ENCODE results near the gene IL10RB. TPM values are rescaled to one million over a fixed set of nuclear protein-coding genes. Genes with fewer than 3 reads are reported as not detected.
"Not testable (repeated sequence)": the region's sequence is repeated elsewhere in the genome, so short reads cannot be mapped to it uniquely, and the experiment has no call there.

IL10RB gene
- total RNA-seq (27.1 and 30.2 TPM in 2 replicates), polyA plus RNA-seq (23.4 and 29.2 TPM in 2 replicates)

DNA sequence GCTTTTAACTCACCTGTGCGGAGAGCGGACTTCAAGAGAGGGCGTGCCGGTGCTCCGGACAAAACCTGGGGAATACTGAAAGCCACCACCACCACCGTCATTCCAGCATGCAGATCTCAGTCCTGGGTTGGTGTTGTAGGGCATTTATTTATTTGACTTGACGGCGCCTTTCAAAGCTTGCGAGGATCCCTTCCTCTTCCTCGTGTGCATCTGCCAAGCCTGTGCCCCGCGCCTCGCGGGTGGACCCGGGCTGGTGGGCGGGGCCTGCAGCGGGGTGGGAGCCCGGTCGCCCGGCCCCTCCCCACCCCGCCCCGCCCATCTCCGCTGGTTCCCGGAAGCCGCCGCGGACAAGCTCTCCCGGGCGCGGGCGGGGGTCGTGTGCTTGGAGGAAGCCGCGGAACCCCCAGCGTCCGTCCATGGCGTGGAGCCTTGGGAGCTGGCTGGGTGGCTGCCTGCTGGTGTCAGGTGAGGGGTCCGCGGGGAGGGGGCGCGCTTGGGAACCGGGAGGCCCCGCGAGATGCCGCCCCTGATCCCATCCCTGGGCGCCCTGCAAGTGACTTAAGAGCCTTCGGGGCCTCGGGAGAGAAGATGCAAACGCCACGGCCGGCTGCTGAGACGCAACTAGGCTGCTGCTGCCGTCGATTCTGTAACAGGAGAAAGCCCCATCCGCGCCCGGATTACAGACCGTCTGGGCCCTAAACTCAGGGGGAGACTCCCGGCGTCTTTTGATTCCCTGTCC is at the start of gene IL10RB:
TSS of gene IL10RB (plus strand) at position 318 of the 739 bp plus-strand sequence. CDS start at position 417, 99 bp downstream.
- peak; percentile 90 for DNase-seq (ENCODE audit: low spot score)
- WGBS (ENCODE audit: low lambda C conversion rate, missing lambda C conversion rate) = 1% methylated on average over 43 of the region's 60 CpGs
- TF ChIP-seq EZH2 (IDR thresholded peaks at IDR 0.05; ENCODE audit: borderline replicate concordance) = no peak
- Histone ChIP-seq H3K4me1 (ENCODE audit: insufficient read depth) (peaks cover 7% of the 10 kb centered on the region), H3K9me3 (ENCODE audit: low read depth) (no peaks in the 10 kb centered on the region), H3K4me2 (peak within 1 kb of the TSS; percentile 89), H3K79me2 (peaks cover 14% of the 10 kb centered on the region), H4K20me1 (ENCODE audit: insufficient read depth, poor library complexity, severe bottlenecking) (no peaks in the 10 kb centered on the region), H2AFZ (peak within 1 kb of the TSS; percentile 97), H3K36me3 (replicated peaks; ENCODE audit: insufficient read depth, low read depth) (no peaks in the 10 kb centered on the region), H3K4me3 (peak within 1 kb of the TSS; percentile 95), H3K27ac (peak within 1 kb of the TSS; percentile 92), H3K9me2 (replicated peaks; ENCODE audit: insufficient read depth) (no peaks in the 10 kb centered on the region), H3K27me3 (no peaks in the 10 kb centered on the region)

DNA sequence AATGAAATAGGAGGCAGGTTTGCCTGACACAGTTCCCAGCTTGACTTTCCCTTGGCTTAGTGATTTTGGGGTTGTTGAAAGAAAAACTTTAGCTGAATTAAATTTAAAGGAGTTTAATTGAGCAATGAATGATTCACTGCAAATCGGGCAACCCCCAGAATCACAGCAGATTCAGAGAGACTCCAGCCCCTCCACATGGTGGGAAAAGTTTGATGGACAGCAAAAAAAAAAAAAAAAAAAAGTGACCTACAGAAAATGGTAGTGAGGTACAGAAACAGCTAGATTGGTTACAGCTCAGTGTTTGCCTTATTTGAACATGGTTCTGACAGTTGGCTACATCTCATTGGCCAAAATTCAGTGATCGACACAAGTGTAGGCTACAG is 49.0 kb upstream of the IL10RB start:
- 90% methylated on average over 2 of the region's 2 CpGs for WGBS (ENCODE audit: low lambda C conversion rate, missing lambda C conversion rate)
- Histone ChIP-seq H4K20me1 (ENCODE audit: insufficient read depth, poor library complexity, severe bottlenecking) (no peaks in the 10 kb centered on the region), H3K27ac (no peak overlapping the region), H2AFZ (no peak overlapping the region), H3K4me3 (no peak overlapping the region), H3K36me3 (replicated peaks; ENCODE audit: insufficient read depth, low read depth) (no peaks in the 10 kb centered on the region), H3K4me1 (ENCODE audit: insufficient read depth) (no peaks in the 10 kb centered on the region), H3K79me2 (no peaks in the 10 kb centered on the region), H3K9me2 (replicated peaks; ENCODE audit: insufficient read depth) (no peaks in the 10 kb centered on the region), H3K27me3 (no peaks in the 10 kb centered on the region), H3K4me2 (no peak overlapping the region), H3K9me3 (ENCODE audit: low read depth) (no peaks in the 10 kb centered on the region)
- DNase-seq (ENCODE audit: low spot score) = no peak
- TF ChIP-seq, protein P1, sequence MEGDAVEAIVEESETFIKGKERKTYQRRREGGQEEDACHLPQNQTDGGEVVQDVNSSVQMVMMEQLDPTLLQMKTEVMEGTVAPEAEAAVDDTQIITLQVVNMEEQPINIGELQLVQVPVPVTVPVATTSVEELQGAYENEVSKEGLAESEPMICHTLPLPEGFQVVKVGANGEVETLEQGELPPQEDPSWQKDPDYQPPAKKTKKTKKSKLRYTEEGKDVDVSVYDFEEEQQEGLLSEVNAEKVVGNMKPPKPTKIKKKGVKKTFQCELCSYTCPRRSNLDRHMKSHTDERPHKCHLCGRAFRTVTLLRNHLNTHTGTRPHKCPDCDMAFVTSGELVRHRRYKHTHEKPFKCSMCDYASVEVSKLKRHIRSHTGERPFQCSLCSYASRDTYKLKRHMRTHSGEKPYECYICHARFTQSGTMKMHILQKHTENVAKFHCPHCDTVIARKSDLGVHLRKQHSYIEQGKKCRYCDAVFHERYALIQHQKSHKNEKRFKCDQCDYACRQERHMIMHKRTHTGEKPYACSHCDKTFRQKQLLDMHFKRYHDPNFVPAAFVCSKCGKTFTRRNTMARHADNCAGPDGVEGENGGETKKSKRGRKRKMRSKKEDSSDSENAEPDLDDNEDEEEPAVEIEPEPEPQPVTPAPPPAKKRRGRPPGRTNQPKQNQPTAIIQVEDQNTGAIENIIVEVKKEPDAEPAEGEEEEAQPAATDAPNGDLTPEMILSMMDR (IDR thresholded peaks at IDR 0.05; ENCODE audit: poor library complexity) = no peak
- no peak for TF ChIP-seq EZH2phosphoT487 (IDR thresholded peaks at IDR 0.05; ENCODE audit: low read depth, severe bottlenecking, unreplicated experiment)
- TF ChIP-seq EZH2 (IDR thresholded peaks at IDR 0.05; ENCODE audit: borderline replicate concordance) = no peak

DNA sequence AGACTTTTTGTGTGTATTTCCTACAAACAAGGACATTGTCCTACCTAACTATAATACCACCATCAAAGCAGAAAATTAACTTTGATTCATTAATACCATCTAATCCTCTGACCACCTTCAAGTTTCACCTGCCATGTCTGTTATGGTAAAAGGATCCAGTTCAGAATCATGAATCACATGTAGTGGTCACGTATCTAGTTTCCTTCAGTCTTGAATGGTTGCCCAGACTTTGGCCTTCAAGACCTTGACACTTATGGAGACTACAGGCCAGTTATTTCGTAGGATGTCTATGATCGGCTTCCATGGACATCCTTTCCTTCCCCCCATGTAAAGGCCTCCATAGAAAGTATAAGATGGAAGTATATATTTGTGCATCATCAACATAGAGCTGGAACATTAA is 46.9 kb upstream of the IL10RB start:
- 91% methylated on average over 3 of the region's 3 CpGs for WGBS (ENCODE audit: low lambda C conversion rate, missing lambda C conversion rate)
- Histone ChIP-seq H3K4me2 (no peak overlapping the region), H3K9me3 (ENCODE audit: low read depth) (no peaks in the 10 kb centered on the region), H3K27me3 (no peaks in the 10 kb centered on the region), H3K27ac (no peak overlapping the region), H3K36me3 (replicated peaks; ENCODE audit: insufficient read depth, low read depth) (no peaks in the 10 kb centered on the region), H3K4me1 (ENCODE audit: insufficient read depth) (no peaks in the 10 kb centered on the region), H4K20me1 (ENCODE audit: insufficient read depth, poor library complexity, severe bottlenecking) (no peaks in the 10 kb centered on the region), H3K4me3 (no peak overlapping the region), H3K9me2 (replicated peaks; ENCODE audit: insufficient read depth) (no peaks in the 10 kb centered on the region), H2AFZ (no peak overlapping the region), H3K79me2 (no peaks in the 10 kb centered on the region)
- no peak for DNase-seq (ENCODE audit: low spot score)
- TF ChIP-seq EZH2 (IDR thresholded peaks at IDR 0.05; ENCODE audit: borderline replicate concordance) (no peak), EZH2phosphoT487 (IDR thresholded peaks at IDR 0.05; ENCODE audit: low read depth, severe bottlenecking, unreplicated experiment) (no peak)
- TF ChIP-seq, protein P1 (IDR thresholded peaks at IDR 0.05; ENCODE audit: poor library complexity) = no peak

DNA sequence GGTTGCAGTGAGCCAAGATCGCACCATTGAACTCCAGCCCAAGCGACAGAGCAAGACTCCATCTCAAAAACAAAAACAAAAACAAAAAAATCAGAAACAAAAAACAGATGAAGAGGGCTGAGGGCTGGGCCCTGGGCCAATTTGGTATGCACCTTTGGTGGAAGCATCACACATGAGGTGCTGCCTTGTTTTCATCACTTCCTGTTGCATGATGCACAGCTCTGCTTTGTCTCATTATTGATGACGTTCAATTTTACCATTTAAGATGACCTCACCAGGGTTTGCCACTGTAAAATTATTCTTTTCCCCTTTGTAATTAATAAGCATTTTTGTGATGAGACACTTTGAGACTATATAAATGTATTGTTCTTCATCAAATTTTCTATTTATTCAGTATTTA is 46.2 kb upstream of the IL10RB start:
- no peaks in the 10 kb centered on the region for H3K4me1 ChIP-seq (ENCODE audit: insufficient read depth)
- H3K9me3 ChIP-seq (ENCODE audit: low read depth) = no peaks in the 10 kb centered on the region
- DNase-seq (ENCODE audit: low spot score) = no peak
- 92% methylated on average over 3 of the region's 3 CpGs for WGBS (ENCODE audit: low lambda C conversion rate, missing lambda C conversion rate)
- H3K36me3 ChIP-seq (replicated peaks; ENCODE audit: insufficient read depth, low read depth) = no peaks in the 10 kb centered on the region
- no peak overlapping the region for H2AFZ ChIP-seq
- no peaks in the 10 kb centered on the region for H3K79me2 ChIP-seq
- TF ChIP-seq EZH2 (IDR thresholded peaks at IDR 0.05; ENCODE audit: borderline replicate concordance) (no peak), EZH2phosphoT487 (IDR thresholded peaks at IDR 0.05; ENCODE audit: low read depth, severe bottlenecking, unreplicated experiment) (no peak)
- TF ChIP-seq, protein P1 (IDR thresholded peaks at IDR 0.05; ENCODE audit: poor library complexity) = no peak
- H3K27me3 ChIP-seq = no peaks in the 10 kb centered on the region
- no peaks in the 10 kb centered on the region for H3K9me2 ChIP-seq (replicated peaks; ENCODE audit: insufficient read depth)
- H3K4me3 ChIP-seq = no peak overlapping the region
- H3K4me2 ChIP-seq = no peak overlapping the region
- no peaks in the 10 kb centered on the region for H4K20me1 ChIP-seq (ENCODE audit: insufficient read depth, poor library complexity, severe bottlenecking)
- H3K27ac ChIP-seq = no peak overlapping the region

DNA sequence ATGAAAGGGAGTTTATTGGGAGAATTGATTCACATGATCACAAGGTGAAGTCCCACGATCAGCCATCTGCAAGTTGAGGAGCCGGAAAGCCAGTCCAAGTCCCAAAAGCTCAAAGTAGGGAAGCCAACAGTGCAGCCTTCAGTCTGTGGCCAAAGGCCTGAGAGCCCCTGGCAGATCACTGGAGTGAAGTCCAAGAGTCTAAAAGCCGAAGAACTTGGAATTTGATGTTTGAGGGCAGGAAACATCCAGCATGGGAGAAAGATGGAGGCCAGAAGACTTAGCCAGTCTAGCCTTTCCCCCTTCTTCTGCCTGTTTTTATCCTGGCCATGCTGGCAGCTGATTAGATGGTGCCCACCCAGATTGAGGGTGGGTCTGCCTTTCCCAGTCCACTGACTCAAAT is 40.8 kb upstream of the IL10RB start:
- WGBS (ENCODE audit: low lambda C conversion rate, missing lambda C conversion rate) = 88% methylated on average over 3 of the region's 3 CpGs
- H3K9me3 ChIP-seq (ENCODE audit: low read depth); H3K9me2 ChIP-seq (replicated peaks; ENCODE audit: insufficient read depth); H3K27me3 ChIP-seq; H3K79me2 ChIP-seq; H2AFZ ChIP-seq; DNase-seq (ENCODE audit: low spot score); H3K36me3 ChIP-seq (replicated peaks; ENCODE audit: insufficient read depth, low read depth); H4K20me1 ChIP-seq (ENCODE audit: insufficient read depth, poor library complexity, severe bottlenecking); H3K4me3 ChIP-seq: not testable (repeated sequence)
- H3K4me1 ChIP-seq (ENCODE audit: insufficient read depth) = peaks cover 18% of the 10 kb centered on the region
- peak overlapping the region; percentile 59 for H3K4me2 ChIP-seq
- H3K27ac ChIP-seq = peak overlapping the region; percentile 72

Measured in hepatocyte (in vitro differentiated cells).